NCI-H187 treated with DMSO at 0.1 percent for 48 hours (cell line): ENCODE measurements around the gene GABPB2.
A peak's percentile ranks its signal among the peaks of the same experiment; 100 is the strongest.

Source experiments
- DNase-seq: peaks from one replicate; lab custom pipeline; 2025; lab: John Stamatoyannopoulos, UW

GABPB2 gene

DNA sequence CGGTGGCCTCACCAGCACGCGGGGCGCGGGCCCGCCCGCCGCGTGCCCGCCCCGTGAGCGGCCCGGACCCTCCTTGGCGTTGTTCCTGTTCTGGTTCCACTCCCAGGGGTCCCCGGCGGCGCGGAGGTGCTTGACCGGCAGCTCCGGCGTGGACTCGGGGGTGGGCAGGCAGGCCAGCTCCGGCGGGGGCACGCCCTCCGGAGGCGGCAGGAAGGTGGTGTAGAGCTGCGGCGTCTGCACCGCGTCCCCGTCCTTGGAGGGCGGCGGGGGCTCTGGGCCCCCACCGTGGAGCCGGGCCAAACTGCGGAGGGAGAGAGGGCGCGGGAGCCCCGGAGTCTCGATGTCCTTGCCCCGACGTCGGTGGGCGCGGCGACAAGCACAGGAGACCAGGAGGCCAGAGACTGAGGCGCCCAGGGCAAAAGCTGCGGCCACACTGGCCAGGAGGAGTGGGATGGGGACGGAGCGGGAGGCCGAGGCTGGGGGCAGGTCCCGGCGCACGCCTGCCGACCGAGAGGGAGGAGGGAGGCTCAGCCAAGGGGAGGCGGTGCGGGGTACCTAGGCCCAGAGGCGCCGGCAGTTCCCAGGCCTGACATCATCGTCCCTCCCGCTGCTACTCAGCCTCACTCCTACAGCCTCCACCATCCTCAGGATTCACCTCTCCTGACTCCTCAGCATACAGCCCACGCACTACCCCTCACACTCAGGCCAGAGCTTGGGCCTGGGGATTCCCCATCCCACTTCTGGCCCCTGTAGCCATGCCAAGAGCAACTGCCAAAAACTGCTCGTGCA is 62.7 kb downstream of the GABPB2 start:
- DNase-seq: no peak

DNA sequence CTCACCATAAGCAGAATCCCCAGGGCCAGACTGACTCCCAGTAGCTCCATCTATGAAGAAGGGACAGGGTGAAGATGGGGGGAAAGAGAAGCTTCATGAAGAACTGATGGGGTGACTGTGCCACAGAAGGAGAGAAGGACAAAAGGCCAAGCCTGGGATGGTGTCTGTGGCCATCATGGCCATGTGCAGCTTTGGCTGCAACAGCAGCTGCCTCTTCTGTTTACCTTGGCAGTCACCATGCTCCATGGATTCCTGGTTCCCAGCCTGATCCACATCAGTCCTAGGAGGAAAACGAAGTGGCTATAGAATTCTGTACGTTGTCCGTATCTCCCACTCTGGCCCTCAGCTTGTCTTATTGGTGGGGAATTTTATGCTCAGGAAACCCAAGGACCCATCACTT is 63.8 kb downstream of the GABPB2 start:
- no peak for DNase-seq

DNA sequence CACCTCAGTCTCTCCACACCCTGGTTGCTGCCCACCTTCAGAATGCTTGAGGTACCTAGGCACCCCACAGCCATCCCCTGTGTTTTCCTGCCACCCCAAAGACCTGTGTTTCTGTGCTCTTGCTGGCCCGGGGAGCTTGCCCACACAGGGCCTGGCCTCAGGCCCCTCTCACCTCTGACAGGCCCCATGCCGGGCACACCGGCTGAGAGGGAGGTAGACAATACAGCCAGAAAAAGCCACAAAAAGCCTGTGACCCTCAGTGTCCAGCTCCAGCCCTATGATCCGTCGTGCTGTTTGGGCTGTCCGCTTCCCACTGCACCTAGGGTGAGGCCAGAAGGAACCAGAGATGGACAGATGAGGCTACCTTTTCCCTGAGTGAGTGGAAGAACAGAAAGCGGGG is 64.4 kb downstream of the GABPB2 start:
- no peak for DNase-seq

DNA sequence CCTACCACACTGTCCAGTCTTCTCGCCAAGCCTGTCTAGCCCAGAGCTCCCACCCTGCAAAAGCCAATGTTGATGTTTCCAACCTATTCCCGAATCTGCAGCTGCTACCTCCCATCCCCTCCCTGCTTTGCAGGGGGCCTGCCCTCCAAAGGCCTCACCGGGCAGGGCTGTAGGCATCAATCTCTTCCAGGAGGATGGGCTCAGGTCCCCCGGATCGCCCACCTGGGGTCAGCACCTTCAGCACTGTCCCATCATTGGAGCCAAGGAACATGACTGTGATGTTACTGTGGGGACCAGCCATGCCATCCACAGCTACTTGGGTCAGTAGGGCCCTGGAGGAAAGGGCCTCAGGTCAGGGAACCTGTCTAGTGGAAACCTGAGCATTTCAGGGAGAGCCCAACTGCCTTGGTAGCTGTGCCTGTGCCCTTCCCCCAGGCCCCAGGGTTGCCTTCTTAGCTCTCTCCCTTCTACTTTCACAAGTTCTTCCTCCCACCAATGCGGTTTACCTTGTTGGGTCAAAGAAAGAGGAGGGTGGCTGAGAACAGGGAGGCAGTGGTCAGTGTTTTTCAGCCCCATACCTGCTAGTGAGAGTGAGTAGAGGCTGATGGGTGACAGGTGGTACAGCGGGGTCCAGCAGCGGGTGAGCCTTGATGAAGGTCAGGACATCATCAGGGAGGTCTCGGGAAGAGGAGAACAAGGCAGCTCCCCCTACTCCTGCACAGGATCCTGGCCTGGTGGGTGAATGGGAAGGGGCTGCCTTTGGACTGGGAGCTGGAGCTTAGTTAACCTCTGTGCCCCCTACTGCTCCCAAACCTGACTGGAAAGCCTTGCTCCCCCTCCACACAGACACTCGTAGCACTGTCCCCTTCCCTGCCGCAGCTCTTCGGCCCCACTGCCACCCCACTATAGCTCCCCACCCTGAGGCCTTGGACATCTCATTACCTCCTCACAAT is 65.1 kb downstream of the GABPB2 start:
- no peak for DNase-seq

DNA sequence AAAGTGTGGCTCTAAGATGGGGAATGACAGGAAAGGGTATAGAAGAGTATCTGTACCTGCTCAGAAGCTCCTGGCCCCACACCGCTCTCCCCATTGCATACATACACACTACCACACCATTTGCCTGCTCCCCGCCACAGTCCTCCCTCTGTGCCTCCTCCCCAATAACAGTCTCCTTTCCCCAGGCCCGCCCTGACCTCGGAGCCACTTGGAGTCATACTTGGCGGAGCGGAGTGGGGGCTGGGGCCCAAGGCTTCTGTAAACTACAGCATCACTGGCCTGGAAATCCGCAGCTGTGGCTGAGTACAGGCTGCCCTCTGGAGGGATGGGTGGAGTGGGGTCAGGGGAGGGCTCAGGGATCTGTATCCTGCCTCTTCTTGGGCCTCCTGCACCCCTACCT is 67.2 kb downstream of the GABPB2 start:
- no peak for DNase-seq

DNA sequence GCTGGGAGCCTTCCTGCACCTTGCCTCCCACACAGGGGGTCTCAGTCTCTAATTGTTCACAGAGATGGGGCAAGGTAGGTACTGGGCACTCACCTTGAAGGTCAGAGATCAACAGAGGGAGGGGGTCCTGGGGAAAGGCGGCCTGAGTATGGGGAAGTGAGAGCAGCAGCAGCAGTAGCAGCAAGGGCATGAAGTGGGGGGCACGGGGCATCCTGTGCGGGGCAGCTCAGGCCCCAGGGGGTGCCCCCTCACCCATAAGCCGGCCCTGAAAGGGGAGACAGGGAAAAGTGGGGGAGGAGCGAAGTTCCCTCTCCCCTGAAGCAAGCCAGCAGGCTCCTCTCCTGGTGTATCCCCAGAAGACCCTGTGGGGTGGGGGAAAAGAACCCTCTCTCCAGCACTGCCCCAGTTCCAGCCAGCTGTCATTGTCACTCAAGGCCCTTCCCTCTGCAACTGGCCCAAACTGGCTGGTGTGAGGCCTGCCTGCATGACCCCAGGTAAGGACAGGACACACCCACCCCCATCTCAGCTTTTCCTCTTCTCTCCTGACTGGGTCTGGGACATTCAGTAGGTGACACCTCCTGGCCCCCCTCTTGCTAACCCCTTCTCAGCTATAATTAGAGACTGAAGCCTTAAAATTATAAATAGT is 72.0 kb downstream of the GABPB2 start:
- DNase-seq: no peak

DNA sequence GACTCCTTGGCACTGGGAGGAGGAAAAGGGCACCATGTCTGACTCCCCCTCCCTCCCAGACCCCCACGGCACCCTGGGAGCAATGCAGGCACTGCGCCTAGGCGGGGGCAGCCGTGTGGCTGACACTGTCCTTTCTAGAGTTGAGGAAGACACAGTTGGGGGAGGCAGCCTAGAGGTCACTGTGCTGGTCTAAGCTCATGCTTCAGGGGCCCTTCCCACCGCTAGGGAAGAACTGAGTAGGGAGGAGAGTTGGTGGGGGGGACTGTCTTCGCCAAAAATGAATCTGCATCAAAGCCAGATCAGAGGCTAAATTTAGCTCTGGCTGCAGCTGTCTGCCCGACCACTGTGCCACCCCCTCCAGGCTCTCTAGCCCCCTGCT is 72.5 kb downstream of the GABPB2 start:
- DNase-seq: no peak

DNA sequence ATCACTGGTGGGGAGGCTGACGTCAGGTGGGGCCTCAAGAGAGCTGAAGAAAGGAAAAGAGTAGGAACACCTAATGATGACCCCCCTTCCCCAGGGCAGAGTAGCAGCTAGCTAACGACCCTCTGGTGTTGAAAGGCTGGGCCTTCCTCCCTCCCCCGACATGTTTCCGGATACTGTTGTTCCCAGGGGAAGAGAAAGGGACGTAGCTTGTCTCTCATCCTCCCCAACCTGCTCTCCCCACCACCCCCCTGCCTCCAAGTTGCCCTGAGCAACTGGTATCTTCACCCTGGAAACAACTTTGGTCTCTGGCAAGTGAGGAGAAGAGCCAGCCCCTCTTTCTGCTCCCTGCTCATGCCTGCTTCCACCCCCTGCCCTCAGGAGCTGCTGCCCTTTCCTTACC is 73.4 kb downstream of the GABPB2 start:
- DNase-seq: no peak

DNA sequence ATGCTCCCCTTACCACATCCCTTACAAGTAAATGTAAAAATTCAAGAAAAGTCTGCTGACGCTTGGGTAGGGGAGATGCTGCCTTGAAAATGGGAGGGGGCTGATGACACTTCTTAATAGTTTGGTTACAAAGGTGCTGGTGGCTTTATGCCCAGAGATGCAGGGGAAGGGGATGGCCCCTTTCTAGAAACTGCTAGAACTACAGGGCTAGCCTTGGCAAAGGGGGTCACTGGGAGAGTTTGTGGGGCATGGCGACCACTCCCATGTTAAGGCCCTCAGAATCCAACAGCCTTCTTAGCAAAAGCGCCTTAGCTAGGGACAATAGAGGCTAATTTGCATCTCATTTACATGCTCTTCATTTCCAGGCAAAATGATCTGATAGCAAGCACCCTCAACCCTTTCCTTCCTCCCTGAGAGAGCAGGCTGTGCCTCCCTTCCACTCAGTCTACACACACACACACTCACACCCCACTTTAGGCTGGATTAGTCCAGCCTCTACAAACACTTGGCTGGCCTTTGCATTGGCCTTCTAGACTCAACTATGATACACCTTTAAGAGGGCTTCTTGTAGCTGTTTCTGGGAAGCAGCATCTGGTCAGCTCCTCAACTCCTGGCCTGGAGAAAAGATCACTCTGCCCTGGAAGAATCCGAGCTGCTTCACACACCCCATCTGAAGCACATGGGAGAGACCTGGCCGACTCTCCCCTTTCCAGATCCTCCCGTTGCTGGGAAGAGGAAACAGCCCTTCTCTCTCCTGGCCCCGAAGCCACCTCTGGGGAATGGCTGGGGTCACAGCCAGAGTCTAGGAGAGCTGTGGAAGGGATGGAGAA is 74.1 kb downstream of the GABPB2 start:
- DNase-seq: no peak

DNA sequence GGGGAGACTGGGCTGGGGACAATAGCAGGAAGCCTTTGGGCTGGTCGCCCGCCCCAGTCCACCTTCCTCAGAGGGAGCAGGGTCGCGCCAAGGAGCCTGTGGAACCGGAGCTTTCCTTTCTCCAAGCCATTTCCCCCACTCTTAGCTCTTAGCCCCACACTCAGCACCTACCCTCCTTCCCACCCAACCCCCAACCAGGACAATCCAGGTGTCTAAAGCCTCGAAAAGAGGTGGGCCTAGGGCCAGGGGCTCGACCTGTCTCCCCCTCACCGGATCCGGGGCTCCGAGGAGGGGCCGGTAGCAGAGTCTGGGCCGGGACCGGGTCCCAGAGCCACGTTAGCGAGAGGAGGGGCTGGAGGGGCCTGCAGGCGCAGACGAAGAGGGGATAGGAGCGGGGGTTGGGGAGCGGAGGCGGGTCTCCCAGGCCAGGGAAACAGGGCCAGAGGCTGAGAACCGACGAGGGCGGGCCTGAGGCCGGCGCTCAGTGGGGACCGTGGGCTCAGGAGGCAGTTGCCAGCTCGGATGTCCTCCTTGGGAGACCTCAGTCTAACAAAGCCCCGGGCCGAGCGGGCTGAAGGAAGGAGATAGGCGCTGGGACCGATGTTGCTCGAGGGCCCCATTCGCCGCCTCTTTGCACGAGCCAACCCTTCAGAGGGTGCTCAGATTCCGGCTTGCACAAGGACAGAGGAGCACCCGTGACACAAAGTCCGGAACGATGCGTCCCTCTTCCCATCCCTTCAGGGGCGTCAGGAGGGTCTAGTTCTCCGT is 74.9 kb downstream of the GABPB2 start:
- no peak for DNase-seq

DNA sequence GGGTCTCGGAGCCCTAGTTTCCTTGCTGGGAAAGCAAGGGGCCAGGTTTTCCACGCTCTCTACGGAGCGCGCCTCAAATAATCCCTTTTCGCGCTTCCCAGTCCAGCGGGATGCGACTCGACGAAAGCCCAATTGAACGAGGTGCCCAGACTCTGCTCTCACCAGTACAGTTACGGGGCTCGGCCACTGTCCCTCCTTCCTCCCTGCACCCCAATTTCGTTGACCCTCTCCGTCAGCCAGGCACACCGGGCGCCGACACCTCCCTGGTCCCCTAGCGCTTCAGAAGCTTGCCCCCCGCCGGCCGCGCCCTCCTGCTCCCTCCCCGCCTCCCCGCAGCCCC is 75.5 kb downstream of the GABPB2 start:
- DNase-seq: no peak

DNA sequence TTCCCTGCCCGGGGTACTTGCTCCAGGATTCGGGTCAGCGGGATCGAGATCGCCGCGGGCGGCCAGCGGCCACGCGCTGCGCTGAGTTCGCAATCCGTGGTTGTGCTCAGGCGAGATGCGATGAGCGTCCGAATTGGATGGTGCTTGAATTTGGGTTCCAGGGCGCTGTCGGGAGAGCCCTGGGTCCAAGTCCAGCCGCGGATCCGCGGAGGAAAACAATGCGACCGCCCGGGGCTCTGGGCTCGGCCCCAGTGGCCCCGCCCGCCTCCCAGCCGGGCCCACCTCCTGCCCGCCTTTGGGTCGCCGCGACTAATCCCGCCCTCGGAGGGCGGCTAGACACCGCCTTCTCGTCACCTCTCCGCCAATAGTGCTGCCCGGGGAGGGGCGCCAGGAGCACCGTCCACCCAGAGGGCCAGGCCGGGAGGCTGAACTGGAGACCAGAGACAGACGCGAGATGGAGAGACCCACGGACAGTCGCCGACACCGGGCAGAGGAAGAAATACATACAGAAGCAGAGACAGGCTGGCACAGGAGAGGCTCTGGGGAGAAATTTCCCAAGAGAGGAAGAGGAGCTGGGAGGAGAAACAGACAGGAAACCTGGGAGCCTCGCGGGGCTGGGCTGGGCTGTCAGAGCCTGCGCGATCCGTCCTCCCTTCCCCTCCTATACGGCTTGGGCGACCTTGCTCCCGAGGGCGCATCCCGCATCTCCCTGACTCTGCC is 76.0 kb downstream of the GABPB2 start, which contains the start of gene SEMA6C:
SEMA6C (minus strand) TSS at position 220 of the 720 bp plus-strand sequence. CDS start 4,010 bp downstream, outside the sequence.
- DNase-seq: peak; percentile 94

DNA sequence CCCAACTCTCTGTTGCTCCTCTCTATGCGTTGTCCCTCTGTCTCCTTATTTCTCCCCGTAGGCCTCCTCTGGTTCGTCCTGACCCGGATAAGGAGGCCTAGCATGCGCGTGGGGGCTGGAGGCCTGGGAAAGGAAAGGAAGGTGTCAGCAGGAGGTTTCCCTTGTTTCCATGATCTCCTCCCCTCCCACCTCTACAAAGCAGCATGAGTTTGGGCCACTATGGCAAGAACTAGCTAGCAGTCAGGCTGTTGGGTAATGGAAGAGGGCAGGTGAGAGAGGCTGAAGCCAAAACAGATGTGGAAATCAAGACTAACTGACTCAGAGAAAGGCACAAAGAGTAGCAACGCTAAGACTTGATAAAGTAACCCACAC is 76.6 kb downstream of the GABPB2 start:
- no peak for DNase-seq

DNA sequence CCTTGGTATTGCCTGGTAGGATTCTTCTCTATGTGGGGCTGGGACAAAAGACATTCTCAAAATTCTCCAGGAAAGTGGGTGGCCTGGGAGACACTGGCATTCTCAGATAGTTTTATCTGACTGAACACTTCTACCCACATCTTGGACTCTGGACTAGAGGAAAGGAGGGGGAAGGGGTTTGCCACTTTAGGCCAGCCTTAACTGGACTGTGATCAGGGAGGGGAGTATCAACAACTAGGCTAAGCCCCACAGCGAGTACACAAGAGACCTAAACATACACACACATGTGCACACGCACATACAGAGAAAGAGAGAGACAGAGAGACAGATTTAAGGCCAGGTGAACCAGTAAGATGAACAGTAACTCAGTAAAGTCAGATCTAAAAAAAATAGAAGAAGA is 77.1 kb downstream of the GABPB2 start:
- no peak for DNase-seq

DNA sequence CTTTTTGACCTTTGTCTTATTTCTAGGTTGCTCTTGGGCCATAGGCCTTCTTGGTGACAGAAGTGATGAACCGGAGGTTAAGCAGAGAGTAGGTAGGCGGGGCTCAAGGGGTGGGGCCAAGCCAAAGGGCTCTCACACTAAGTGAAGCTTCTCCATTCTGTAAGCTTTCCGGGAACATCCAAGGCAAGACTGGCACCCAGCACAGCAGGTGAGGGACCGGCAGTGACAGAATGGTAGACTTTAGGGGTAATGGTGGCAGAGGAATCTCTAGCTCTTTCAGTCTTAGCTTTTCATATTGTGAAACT is 85.9 kb downstream of the GABPB2 start, which contains the start of gene TNFAIP8L2:
TNFAIP8L2 (plus strand) TSS at position 135 of the 305 bp plus-strand sequence. CDS start 2,049 bp downstream, outside the sequence.
- no peak for DNase-seq

DNA sequence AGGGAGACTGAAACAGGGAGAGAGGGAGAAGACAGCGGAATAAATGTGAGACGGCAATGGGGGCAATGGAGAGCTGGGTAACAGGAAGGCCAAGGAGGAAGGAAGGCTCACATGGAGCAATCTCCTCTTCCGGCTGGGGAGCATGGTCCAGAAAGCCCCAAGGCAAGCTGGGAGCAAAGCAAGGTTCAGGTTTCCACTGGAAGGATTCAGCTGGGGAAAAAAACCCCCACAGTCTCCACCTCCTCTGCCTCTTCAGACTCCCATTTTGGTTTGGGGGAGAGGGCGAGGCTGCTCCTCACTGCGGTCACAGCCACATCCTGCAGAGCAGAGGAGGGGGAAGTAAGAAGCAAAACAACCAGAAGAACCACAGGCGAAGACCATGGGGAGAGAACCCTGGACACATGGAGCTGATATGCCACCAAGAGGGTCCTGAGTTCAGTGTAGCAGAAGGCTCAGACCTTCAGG is 86.5 kb downstream of the GABPB2 start:
- DNase-seq: no peak

DNA sequence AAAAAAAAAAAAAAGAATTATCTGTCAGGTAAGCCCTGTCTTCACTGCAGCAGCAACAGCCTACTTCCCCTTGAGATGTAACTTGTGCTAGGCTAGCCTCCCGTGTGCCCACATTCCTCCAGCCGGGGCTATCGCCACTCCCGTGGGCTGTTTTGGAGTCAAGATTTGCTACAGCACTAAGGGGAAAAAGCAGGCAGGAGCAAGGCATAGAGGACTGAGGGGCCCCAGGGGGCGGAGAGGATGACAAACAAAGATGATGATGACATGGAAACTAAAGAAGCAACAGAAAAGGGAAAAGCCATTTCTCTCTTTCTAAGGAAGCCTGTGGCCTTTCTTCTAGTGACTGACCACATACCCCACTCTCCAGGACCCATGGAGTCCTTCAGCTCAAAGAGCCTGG is 87.8 kb downstream of the GABPB2 start:
- no peak for DNase-seq

DNA sequence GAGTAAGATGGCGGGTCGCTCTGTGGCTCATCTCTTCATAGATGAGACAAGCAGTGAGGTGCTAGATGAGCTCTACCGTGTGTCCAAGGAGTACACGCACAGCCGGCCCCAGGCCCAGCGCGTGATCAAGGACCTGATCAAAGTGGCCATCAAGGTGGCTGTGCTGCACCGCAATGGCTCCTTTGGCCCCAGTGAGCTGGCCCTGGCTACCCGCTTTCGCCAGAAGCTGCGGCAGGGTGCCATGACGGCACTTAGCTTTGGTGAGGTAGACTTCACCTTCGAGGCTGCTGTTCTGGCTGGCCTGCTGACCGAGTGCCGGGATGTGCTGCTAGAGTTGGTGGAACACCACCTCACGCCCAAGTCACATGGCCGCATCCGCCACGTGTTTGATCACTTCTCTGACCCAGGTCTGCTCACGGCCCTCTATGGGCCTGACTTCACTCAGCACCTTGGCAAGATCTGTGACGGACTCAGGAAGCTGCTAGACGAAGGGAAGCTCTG is 88.2 kb downstream of the GABPB2 start:
- DNase-seq: no peak

DNA sequence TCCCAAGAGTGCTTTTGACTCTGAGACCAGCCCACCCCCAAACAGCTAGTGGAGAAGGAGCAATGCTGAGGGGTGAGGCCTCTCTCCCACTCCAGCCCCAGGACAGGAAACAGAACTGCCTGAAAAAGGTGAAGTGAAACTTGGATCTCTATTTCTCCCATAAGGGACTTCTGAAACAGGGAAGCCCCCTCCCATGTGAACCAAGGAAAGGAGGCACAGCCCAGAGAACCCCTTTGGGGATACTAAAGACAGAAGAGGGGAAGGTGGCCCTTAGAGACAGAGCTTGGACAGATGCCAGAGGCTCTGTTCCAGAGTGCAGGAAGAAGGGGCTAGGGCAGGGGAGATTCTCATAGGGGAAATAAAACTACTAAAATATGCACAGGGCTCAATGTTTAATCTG is 88.8 kb downstream of the GABPB2 start:
- DNase-seq: no peak

DNA sequence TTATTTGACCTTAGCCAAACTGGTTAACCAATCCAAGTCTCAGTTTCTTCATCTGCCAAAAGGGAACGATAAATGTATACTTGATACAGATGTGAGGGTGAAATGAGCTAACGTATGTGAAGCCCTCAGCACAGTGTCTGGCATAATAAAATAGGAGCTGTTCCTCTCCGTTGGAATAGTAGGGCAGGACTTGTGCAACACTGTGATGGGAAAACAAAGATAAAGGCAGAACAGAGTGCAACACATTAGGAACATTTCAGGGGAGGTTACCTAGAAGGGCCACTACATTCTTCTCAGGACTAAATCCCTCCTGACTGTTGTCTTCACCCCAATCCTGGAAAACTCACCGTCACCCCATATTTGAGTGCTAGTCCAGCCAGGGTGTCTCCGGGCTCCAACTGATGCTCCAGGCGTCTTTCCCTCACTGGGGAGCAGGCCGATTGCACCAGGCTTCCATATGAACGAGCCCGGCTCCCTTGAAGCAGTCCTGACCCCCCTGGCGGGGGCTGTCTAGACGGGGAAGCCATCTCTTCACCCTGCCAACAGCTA is 94.2 kb downstream of the GABPB2 start:
- DNase-seq: no peak
